Keratinocyte (primary cell): ENCODE data around the gene ADAMTS17. TPM values are rescaled to one million over a fixed set of nuclear protein-coding genes. Genes with fewer than 3 reads are reported as not detected.
A peak's percentile ranks its signal among the peaks of the same experiment; 100 is the strongest.

Experiments
- DNase-seq: peaks from one replicate; pipeline ENCODE4 v3.0.0-alpha.2; 2011; ENCODE audit warnings: low read depth, missing footprints, low spot score
- FAIRE-seq: peaks from 2 replicates; lab custom pipeline; 2011; peaks lifted over from hg19 to GRCh38; lab: Jason Lieb, UNC
- H2AFZ ChIP-seq: 2 replicates; pipeline ENCODE4 v1.6.0; 2012; ENCODE audit warnings: low read length, control low read depth, inconsistent platforms; ENCODE audit not compliant: control insufficient read depth
- H3K27ac ChIP-seq: 2 replicates; pipeline ENCODE4 v1.5.1; 2011; ENCODE audit warnings: low read length; ENCODE audit not compliant: control insufficient read depth, insufficient read depth
- H3K27me3 ChIP-seq: 3 replicates; pipeline ENCODE4 v1.6.0; 2011; ENCODE audit warnings: low read length; ENCODE audit not compliant: control insufficient read depth, insufficient read depth; ENCODE audit errors: extremely low read depth
- H3K36me3 ChIP-seq, 2 experiments: 2 replicates in 1 of 2; 3 replicates in 1 of 2; pipeline ENCODE4 v1.5.1; 2011; ENCODE audit warnings: low read length in 2 of 2, mild to moderate bottlenecking in 1 of 2; ENCODE audit not compliant: control insufficient read depth in 2 of 2, insufficient read depth in 2 of 2; ENCODE audit errors: extremely low read depth in 1 of 2
- H3K4me1 ChIP-seq: 3 replicates; pipeline ENCODE4 v1.5.1; 2011; ENCODE audit warnings: low read length; ENCODE audit not compliant: control insufficient read depth, insufficient read depth; ENCODE audit errors: extremely low read depth
- H3K4me2 ChIP-seq: 3 replicates; pipeline ENCODE4 v1.6.0; 2011; ENCODE audit warnings: low read depth, low read length; ENCODE audit not compliant: control insufficient read depth, insufficient read depth; ENCODE audit errors: extremely low read depth
- H3K4me3 ChIP-seq, 3 experiments: fragments of 200-600 bp in 1 of 3; sonication (generic) in 1 of 3; 2 replicates in 2 of 3; 3 replicates in 1 of 3; pipeline ENCODE4 v1.5.1; 2011 to 2016; ENCODE audit warnings: low read length in 3 of 3, mild to moderate bottlenecking in 3 of 3, control low read depth in 2 of 3, inconsistent platforms in 1 of 3, low read depth in 1 of 3, mixed read lengths in 1 of 3, mixed run types in 1 of 3, moderate library complexity in 1 of 3; ENCODE audit not compliant: control insufficient read depth in 2 of 3, insufficient read depth in 2 of 3; ENCODE audit errors: extremely low read depth in 1 of 3
- H3K79me2 ChIP-seq: 2 replicates; pipeline ENCODE4 v1.6.0; 2012; ENCODE audit warnings: low read length; ENCODE audit not compliant: control insufficient read depth, insufficient read depth
- H3K9ac ChIP-seq: 3 replicates; pipeline ENCODE4 v1.6.0; 2011; ENCODE audit warnings: low read length; ENCODE audit not compliant: control insufficient read depth, insufficient read depth; ENCODE audit errors: extremely low read depth
- H3K9me1 ChIP-seq: 3 replicates; pipeline ENCODE4 v1.6.0; 2011; ENCODE audit warnings: low read length; ENCODE audit not compliant: control insufficient read depth, insufficient read depth; ENCODE audit errors: extremely low read depth
- H3K9me3 ChIP-seq: 2 replicates; pipeline ENCODE4 v1.5.1; 2012; ENCODE audit warnings: low read depth, low read length; ENCODE audit not compliant: control insufficient read depth
- H4K20me1 ChIP-seq: 3 replicates; pipeline ENCODE4 v1.6.0; 2011; ENCODE audit warnings: low read length; ENCODE audit not compliant: control insufficient read depth, insufficient read depth; ENCODE audit errors: extremely low read depth
- EZH2 ChIP-seq: IDR thresholded peaks from one replicate; pipeline ENCODE4 v1.6.1; 2012; ENCODE audit warnings: inconsistent platforms, mild to moderate bottlenecking, low read length, moderate library complexity
- dilution Hi-C: fragments of 300-500 bp; cut with MboI; formaldehyde crosslinking; loops from one replicate; pipeline ENCODE4 v1.7.0; 2020; ENCODE audit warnings: low sequenced_read_pairs; ENCODE audit not compliant: extremely low pct_ligation_motif_present
- polyA plus RNA-seq, 5 experiments: library from polyadenylated mRNA; depleted of rRNA in 3 of 5; stranded (reverse) in 3 of 5; stranded (forward) in 1 of 5; unstranded in 1 of 5; fragments of >200 nt; gene quantifications; 1 replicate in 1 of 5; 2 replicates in 3 of 5; 3 replicates in 1 of 5; pipeline versions ENCODE4 v1.2.1 to v1.2.3, GENCODE V29; 2011 to 2012; ENCODE audit warnings: missing spikeins in 2 of 5, low read depth in 1 of 5, low replicate concordance in 1 of 5
- TF ChIP-seq, protein P1 (sequence below), 3 experiments: IDR thresholded peaks in 1 of 3; conservative IDR thresholded peaks in 1 of 3; optimal IDR thresholded peaks in 1 of 3; 2 replicates in 2 of 3; 3 replicates in 1 of 3; pipeline versions ENCODE3 to v1.5.1; 2011; ENCODE audit warnings: low read length in 3 of 3, mild to moderate bottlenecking in 3 of 3, moderate library complexity in 2 of 3, control low read depth in 1 of 3, inconsistent platforms in 1 of 3; ENCODE audit not compliant: insufficient read depth in 2 of 3; ENCODE audit errors: extremely low read depth in 1 of 3

Gene ADAMTS17
- polyA plus RNA-seq, 1 donor (not counting 4 experiments of a cell fraction or from before 2014, with no cell fraction given): 0.18 TPM

DNA sequence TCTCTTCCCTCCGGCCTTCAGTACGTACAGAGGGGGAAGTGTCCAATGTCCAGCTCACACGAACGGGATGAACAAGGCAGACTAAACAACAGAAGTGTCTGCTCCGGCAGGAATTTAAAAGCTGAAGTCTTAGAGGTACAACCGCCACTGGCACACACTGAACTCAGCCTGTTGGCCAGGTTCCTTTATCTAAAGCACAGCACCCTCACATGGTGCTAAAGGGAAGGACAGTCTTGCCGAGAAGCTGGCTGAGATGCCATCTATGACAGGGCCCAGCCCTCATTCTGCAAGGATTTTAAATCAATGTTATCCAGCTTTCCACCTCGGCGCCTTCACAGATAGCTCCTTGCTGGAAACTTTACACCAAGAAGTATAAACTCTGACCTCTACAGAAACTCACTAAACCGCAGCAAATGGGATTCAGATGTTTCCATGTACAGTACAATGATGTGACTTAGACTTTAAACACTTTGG lies 2.8 kb downstream of the ADAMTS17 start:
- FAIRE-seq (peak; percentile 98), DNase-seq (peak; percentile 46)
- no peaks in the 10 kb centered on the region for H3K79me2 ChIP-seq
- TF ChIP-seq EZH2: no peak
- TF ChIP-seq, protein P1, sequence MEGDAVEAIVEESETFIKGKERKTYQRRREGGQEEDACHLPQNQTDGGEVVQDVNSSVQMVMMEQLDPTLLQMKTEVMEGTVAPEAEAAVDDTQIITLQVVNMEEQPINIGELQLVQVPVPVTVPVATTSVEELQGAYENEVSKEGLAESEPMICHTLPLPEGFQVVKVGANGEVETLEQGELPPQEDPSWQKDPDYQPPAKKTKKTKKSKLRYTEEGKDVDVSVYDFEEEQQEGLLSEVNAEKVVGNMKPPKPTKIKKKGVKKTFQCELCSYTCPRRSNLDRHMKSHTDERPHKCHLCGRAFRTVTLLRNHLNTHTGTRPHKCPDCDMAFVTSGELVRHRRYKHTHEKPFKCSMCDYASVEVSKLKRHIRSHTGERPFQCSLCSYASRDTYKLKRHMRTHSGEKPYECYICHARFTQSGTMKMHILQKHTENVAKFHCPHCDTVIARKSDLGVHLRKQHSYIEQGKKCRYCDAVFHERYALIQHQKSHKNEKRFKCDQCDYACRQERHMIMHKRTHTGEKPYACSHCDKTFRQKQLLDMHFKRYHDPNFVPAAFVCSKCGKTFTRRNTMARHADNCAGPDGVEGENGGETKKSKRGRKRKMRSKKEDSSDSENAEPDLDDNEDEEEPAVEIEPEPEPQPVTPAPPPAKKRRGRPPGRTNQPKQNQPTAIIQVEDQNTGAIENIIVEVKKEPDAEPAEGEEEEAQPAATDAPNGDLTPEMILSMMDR (optimal IDR thresholded peaks at IDR 0.05 in 1 of 3, IDR thresholded peaks at IDR 0.05 in 1 of 3, conservative IDR thresholded peaks at IDR 0.05 in 1 of 3; ENCODE audit: extremely low read depth in 1 of 3, insufficient read depth in 2 of 3, low read length in 3 of 3): peak; percentile 80 to 97 (median 94)
- no peak overlapping the region for H3K4me3 ChIP-seq
- H3K9ac ChIP-seq: no peak overlapping the region
- no peaks in the 10 kb centered on the region for H3K9me3 ChIP-seq
- no peak overlapping the region for H3K4me2 ChIP-seq
- H2AFZ ChIP-seq: no peak overlapping the region
- H3K4me1 ChIP-seq: no peaks in the 10 kb centered on the region
- peaks cover 14% of the 10 kb centered on the region for H3K27me3 ChIP-seq
- H3K27ac ChIP-seq: no peak overlapping the region
- no peaks in the 10 kb centered on the region for H4K20me1 ChIP-seq
- H3K36me3 ChIP-seq: no peaks in the 10 kb centered on the region
- H3K9me1 ChIP-seq: no peaks in the 10 kb centered on the region
- dilution Hi-C loops: no loop called here

DNA sequence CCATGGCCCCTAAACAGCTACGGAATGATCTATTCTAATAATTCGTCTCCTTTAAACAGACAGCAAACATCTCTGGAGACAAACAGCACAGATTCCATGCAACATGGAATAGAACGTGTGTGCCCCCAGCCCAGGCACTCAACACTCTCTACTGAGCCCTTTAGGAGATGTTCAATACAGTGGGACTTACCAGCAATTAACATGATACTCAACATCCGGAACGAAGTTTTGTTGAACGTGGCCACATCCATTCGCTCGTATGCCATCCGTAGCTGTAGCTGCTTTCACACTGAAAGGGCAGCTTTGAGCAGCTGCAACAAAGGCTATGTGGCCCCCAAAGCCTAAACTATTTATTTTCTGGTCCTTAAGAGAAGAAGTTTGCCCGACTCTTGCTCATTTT lies 3.5 kb downstream of the ADAMTS17 start:
- DNase-seq (no peak), FAIRE-seq (no peak)
- H3K4me3 ChIP-seq: no peak overlapping the region
- TF ChIP-seq, protein P1 (optimal IDR thresholded peaks at IDR 0.05 in 1 of 3, IDR thresholded peaks at IDR 0.05 in 1 of 3, conservative IDR thresholded peaks at IDR 0.05 in 1 of 3; ENCODE audit: extremely low read depth in 1 of 3, insufficient read depth in 2 of 3, low read length in 3 of 3): no peak
- TF ChIP-seq EZH2: no peak
- H3K4me1 ChIP-seq: no peaks in the 10 kb centered on the region
- dilution Hi-C loops: no loop called here
- H3K27me3 ChIP-seq: peaks cover 16% of the 10 kb centered on the region
- H2AFZ ChIP-seq: no peak overlapping the region
- no peaks in the 10 kb centered on the region for H3K9me1 ChIP-seq
- H3K79me2 ChIP-seq: no peaks in the 10 kb centered on the region
- no peaks in the 10 kb centered on the region for H4K20me1 ChIP-seq
- no peaks in the 10 kb centered on the region for H3K9me3 ChIP-seq
- H3K36me3 ChIP-seq: no peaks in the 10 kb centered on the region
- no peak overlapping the region for H3K9ac ChIP-seq
- H3K4me2 ChIP-seq: no peak overlapping the region
- H3K27ac ChIP-seq: no peak overlapping the region
